CD14-positive monocyte (primary cell): ENCODE results near the gene SDK1. TPM values are rescaled to one million over a fixed set of nuclear protein-coding genes. Genes with fewer than 3 reads are reported as not detected.

ENCODE experiments used
- DNase-seq, 3 donors: peaks; one replicate each; pipeline ENCODE4 v3.0.0-alpha.2; 2011 to 2022
- H2AFZ ChIP-seq: 2 replicates; pipeline ENCODE4 v1.6.0; 2012; ENCODE audit warnings: mild to moderate bottlenecking, low read depth, low read length, inconsistent platforms; ENCODE audit not compliant: insufficient read depth, poor library complexity, severe bottlenecking
- H3K27ac ChIP-seq, 2 donors: 1 replicate in 1 of 2; 2 replicates in 1 of 2; pipeline ENCODE4 v1.5.1; 2012 to 2013; ENCODE audit warnings: low read length in 2 of 2, control low read depth in 1 of 2, inconsistent platforms in 1 of 2, low read depth in 1 of 2, mild to moderate bottlenecking in 1 of 2
- H3K27me3 ChIP-seq, 2 donors: one replicate each; pipeline versions ENCODE4 v1.6.0 to v1.6.1; 2011 to 2013; ENCODE audit warnings: low read length in 2 of 2; ENCODE audit not compliant: control insufficient read depth in 2 of 2, insufficient read depth in 2 of 2
- H3K36me3 ChIP-seq, 2 donors: replicated peaks in 1 of 2; 1 replicate in 1 of 2; 2 replicates in 1 of 2; pipeline versions ENCODE4 v1.5.1 to v1.6.1; 2012 to 2013; ENCODE audit warnings: low read length in 2 of 2, control low read depth in 1 of 2, inconsistent platforms in 1 of 2, mild to moderate bottlenecking in 1 of 2; ENCODE audit not compliant: insufficient read depth in 2 of 2, control insufficient read depth in 1 of 2
- H3K4me1 ChIP-seq, 2 donors: 1 replicate in 1 of 2; 2 replicates in 1 of 2; pipeline versions ENCODE4 v1.5.1 to v1.6.1; 2012 to 2013; ENCODE audit warnings: low read length in 2 of 2, control low read depth in 1 of 2, inconsistent platforms in 1 of 2, mild to moderate bottlenecking in 1 of 2, moderate library complexity in 1 of 2; ENCODE audit not compliant: insufficient read depth in 2 of 2, control insufficient read depth in 1 of 2
- H3K4me2 ChIP-seq: replicated peaks from 2 replicates; pipeline ENCODE3; 2012; ENCODE audit warnings: low read length, moderate library complexity, mild to moderate bottlenecking; ENCODE audit not compliant: poor library complexity, severe bottlenecking; ENCODE audit errors: extremely low read depth
- H3K4me3 ChIP-seq, 3 experiments: fragments of 200-600 bp in 1 of 3; sonication (generic) in 1 of 3; replicated peaks in 1 of 3; 1 replicate in 2 of 3; 2 replicates in 1 of 3; pipeline ENCODE4 v1.5.1; 2011 to 2013; ENCODE audit warnings: low read length in 3 of 3, mild to moderate bottlenecking in 3 of 3, control low read depth in 2 of 3, low read depth in 2 of 3, inconsistent platforms in 1 of 3, moderate library complexity in 1 of 3
- H3K79me2 ChIP-seq: 2 replicates; pipeline ENCODE4 v1.6.0; 2012; ENCODE audit warnings: mild to moderate bottlenecking, control low read depth, inconsistent platforms, low read length, moderate library complexity; ENCODE audit not compliant: insufficient read depth
- H3K9ac ChIP-seq: 2 replicates; pipeline ENCODE4 v1.6.0; 2017; ENCODE audit warnings: low read length, mild to moderate bottlenecking; ENCODE audit not compliant: insufficient read depth, poor library complexity, severe bottlenecking
- H3K9me3 ChIP-seq, 2 donors: replicated peaks in 1 of 2; 1 replicate in 1 of 2; 2 replicates in 1 of 2; pipeline versions ENCODE4 v1.5.1 to v1.6.1; 2012 to 2013; ENCODE audit warnings: low read length in 2 of 2, control low read depth in 1 of 2; ENCODE audit not compliant: control insufficient read depth in 1 of 2, insufficient read depth in 1 of 2
- H4K20me1 ChIP-seq: 2 replicates; pipeline ENCODE4 v1.6.0; 2012; ENCODE audit warnings: mild to moderate bottlenecking, low read length, control low read depth, moderate library complexity; ENCODE audit not compliant: insufficient read depth
- H3K27ac Mint-ChIP-seq, 7 donors: one replicate each; pipeline ENCODE4 v1.8.0; 2020; ENCODE audit warnings: mild to moderate bottlenecking in 7 of 7, mixed read lengths in 7 of 7, moderate library complexity in 6 of 7, inconsistent platforms in 2 of 7
- H3K27me3 Mint-ChIP-seq, 3 donors: one replicate each; pipeline ENCODE4 v1.8.0; 2021 to 2022; ENCODE audit warnings: low read depth in 3 of 3, mild to moderate bottlenecking in 3 of 3, mixed read lengths in 3 of 3, moderate library complexity in 3 of 3, inconsistent platforms in 1 of 3
- H3K36me3 Mint-ChIP-seq, 2 donors: one replicate each; pipeline ENCODE4 v1.8.0; 2020; ENCODE audit warnings: mixed read lengths in 2 of 2, inconsistent platforms in 1 of 2, mild to moderate bottlenecking in 1 of 2
- H3K4me1 Mint-ChIP-seq: one replicate; pipeline ENCODE4 v1.8.0; 2020; ENCODE audit warnings: mild to moderate bottlenecking, mixed read lengths
- H3K4me3 Mint-ChIP-seq, 2 donors: one replicate each; pipeline ENCODE4 v1.8.0; 2020; ENCODE audit warnings: mild to moderate bottlenecking in 2 of 2, mixed read lengths in 2 of 2, moderate library complexity in 1 of 2
- H3K9me3 Mint-ChIP-seq, 7 donors: one replicate each; pipeline ENCODE4 v1.8.0; 2020 to 2022; ENCODE audit warnings: mixed read lengths in 7 of 7, mild to moderate bottlenecking in 6 of 7, moderate library complexity in 6 of 7, inconsistent platforms in 2 of 7
- WGBS: methylation state at CpG from one replicate; pipeline ENCODE4 v1.1.5; 2013; ENCODE audit warnings: missing lambda C conversion rate; ENCODE audit not compliant: insufficient coverage; 5-methylcytosine and 5-hydroxymethylcytosine counted together
- intact Hi-C, 2 donors: fragments of 100-400 bp; cut with micrococcal nuclease; formaldehyde crosslinking; loops; one replicate each; pipeline versions ENCODE4 v1.15.0 to v1.15.1; 2023
- polyA plus RNA-seq, 3 donors: library from polyadenylated mRNA; depleted of rRNA in 1 of 3; unstranded in 2 of 3; stranded (reverse) in 1 of 3; fragments of 300-500 nt in 2 of 3; fragments of >200 nt in 1 of 3; fragmentation: Illumina TruSeq in 2 of 3; gene quantifications; 1 replicate in 2 of 3; 2 replicates in 1 of 3; pipeline ENCODE4 v1.2.3, GENCODE V29; 2012 to 2021
- TF ChIP-seq, protein P1 (sequence below): fragments of 200-600 bp; IDR thresholded peaks from one replicate; pipeline ENCODE4 v1.8.0; 2022; ENCODE audit warnings: antibody characterized with exemption, mild to moderate bottlenecking

The SDK1 gene
- polyA plus RNA-seq, 3 donors, result 0.01 TPM; not detected in 2

DNA sequence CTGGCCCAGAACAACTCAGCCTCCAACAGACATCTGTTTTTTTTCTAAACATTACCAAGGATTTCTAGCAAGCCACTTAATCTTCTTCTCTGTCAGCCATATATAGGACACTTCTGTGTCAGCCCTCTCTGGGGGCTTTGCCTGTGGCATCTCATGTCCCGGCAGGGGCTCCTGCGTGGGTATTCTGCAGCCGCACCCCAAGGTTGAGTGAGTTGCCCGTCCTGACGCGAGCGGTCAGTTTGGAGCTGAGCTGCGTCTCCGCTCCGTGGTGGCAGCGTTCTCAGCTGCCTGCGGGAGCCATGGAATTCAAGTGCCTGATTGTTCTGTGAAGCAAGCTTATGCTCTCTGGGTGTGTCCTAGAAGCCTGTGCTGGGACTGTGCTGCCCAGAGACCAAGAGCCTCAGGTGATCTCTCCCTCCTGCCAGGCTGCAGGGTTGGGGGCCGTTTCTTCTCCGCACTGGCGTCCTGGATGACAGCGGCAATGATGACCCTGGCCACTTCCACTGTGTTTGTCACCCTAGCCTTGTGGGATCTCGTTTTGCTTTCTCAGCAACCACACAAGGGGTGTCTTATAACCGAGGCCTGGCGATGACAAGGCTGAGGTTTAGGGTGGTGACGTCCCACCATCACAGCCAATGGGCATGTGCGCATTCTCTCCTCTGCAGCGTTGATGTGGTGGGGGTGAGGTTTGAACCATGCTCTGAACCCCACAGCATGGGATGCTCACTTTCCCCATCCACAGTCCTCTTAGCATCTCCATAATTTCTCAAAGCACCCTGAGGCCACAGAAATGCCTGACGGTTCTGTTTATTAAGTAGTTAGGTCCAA is 768.4 kb downstream of the SDK1 start:
- intact Hi-C loops, result no loop called here
- Mint-ChIP-seq H3K27me3 (peaks cover 0 to 3% (median 2%) of the 10 kb centered on the region in 3 donors), H3K36me3 (no peaks in the 10 kb centered on the region), H3K27ac (no peak overlapping the region), H3K9me3 (peaks cover 0 to 7% (median 0%) of the 10 kb centered on the region in 7 donors), H3K4me1 (peaks cover 7% of the 10 kb centered on the region), H3K4me3 (no peak overlapping the region)
- no peak overlapping the region for H2AFZ ChIP-seq
- TF ChIP-seq, protein P1, sequence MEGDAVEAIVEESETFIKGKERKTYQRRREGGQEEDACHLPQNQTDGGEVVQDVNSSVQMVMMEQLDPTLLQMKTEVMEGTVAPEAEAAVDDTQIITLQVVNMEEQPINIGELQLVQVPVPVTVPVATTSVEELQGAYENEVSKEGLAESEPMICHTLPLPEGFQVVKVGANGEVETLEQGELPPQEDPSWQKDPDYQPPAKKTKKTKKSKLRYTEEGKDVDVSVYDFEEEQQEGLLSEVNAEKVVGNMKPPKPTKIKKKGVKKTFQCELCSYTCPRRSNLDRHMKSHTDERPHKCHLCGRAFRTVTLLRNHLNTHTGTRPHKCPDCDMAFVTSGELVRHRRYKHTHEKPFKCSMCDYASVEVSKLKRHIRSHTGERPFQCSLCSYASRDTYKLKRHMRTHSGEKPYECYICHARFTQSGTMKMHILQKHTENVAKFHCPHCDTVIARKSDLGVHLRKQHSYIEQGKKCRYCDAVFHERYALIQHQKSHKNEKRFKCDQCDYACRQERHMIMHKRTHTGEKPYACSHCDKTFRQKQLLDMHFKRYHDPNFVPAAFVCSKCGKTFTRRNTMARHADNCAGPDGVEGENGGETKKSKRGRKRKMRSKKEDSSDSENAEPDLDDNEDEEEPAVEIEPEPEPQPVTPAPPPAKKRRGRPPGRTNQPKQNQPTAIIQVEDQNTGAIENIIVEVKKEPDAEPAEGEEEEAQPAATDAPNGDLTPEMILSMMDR, result no peak
- no peaks in the 10 kb centered on the region for H3K79me2 ChIP-seq
- H3K9ac ChIP-seq, result no peak overlapping the region
- H3K4me2 ChIP-seq, result no peak overlapping the region
- DNase-seq, result no peak
- H3K4me1 ChIP-seq, result no peaks in the 10 kb centered on the region
- no peak overlapping the region for H3K4me3 ChIP-seq
- no peak overlapping the region for H3K27ac ChIP-seq
- H3K27me3 ChIP-seq, result no peaks in the 10 kb centered on the region
- H3K36me3 ChIP-seq, result no peaks in the 10 kb centered on the region
- no peaks in the 10 kb centered on the region for H4K20me1 ChIP-seq
- WGBS, result 91% methylated on average over 15 of the region's 23 CpGs
- no peaks in the 10 kb centered on the region for H3K9me3 ChIP-seq

DNA sequence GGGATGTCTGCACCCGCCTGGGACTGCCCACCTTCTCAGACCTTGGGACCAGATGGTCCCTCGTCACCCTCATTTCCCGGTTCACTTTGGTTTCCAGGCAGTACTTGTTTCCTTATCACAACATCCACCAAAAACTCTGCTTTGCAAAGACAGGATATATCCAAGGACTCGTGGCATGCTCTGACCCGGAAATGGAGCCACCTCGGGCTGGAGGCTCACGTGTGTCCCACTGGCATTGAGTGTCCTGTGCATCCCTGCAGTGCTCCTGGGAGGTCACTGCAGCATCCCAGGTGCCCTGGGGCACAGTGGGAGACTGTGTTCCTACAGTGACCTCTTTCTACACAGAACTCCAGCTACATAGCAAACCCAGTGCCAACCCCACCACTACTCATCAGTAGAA is 769.2 kb downstream of the SDK1 start:
- no peaks in the 10 kb centered on the region for H3K27me3 ChIP-seq
- Mint-ChIP-seq H3K27me3 (peaks cover 0 to 3% (median 2%) of the 10 kb centered on the region in 3 donors), H3K4me3 (no peak overlapping the region), H3K36me3 (no peaks in the 10 kb centered on the region), H3K9me3 (peaks cover 0 to 7% (median 0%) of the 10 kb centered on the region in 7 donors), H3K4me1 (peaks cover 1% of the 10 kb centered on the region), H3K27ac (no peak overlapping the region)
- H3K4me1 ChIP-seq, result no peaks in the 10 kb centered on the region
- H3K9ac ChIP-seq, result no peak overlapping the region
- DNase-seq, result no peak
- TF ChIP-seq, protein P1, result no peak
- no peak overlapping the region for H2AFZ ChIP-seq
- intact Hi-C loops, result no loop called here
- H3K27ac ChIP-seq, result no peak overlapping the region
- H3K9me3 ChIP-seq, result no peaks in the 10 kb centered on the region
- no peaks in the 10 kb centered on the region for H3K79me2 ChIP-seq
- no peaks in the 10 kb centered on the region for H4K20me1 ChIP-seq
- no peak overlapping the region for H3K4me2 ChIP-seq
- H3K36me3 ChIP-seq, result no peaks in the 10 kb centered on the region
- no peak overlapping the region for H3K4me3 ChIP-seq
- 83% methylated on average over 7 of the region's 7 CpGs for WGBS
